Keratinocyte (primary cell): ENCODE data around the gene ANKRD55.

Experiments
- CTCF ChIP-seq, 3 experiments: IDR thresholded peaks in 1 of 3; conservative IDR thresholded peaks in 1 of 3; optimal IDR thresholded peaks in 1 of 3; 2 replicates in 2 of 3; 3 replicates in 1 of 3; pipeline versions ENCODE3 to v1.5.1; 2011; ENCODE audit warnings: low read length in 3 of 3, mild to moderate bottlenecking in 3 of 3, moderate library complexity in 2 of 3, control low read depth in 1 of 3, inconsistent platforms in 1 of 3; ENCODE audit not compliant: insufficient read depth in 2 of 3; ENCODE audit errors: extremely low read depth in 1 of 3
- EZH2 ChIP-seq: IDR thresholded peaks from one replicate; pipeline ENCODE4 v1.6.1; 2012; ENCODE audit warnings: inconsistent platforms, mild to moderate bottlenecking, low read length, moderate library complexity

- TF ChIP-seq CTCF (optimal IDR thresholded peaks at IDR 0.05 in 1 of 3, IDR thresholded peaks at IDR 0.05 in 1 of 3, conservative IDR thresholded peaks at IDR 0.05 in 1 of 3; ENCODE audit: extremely low read depth in 1 of 3, insufficient read depth in 2 of 3, low read length in 3 of 3): no peak
- TF ChIP-seq EZH2: no peak
These were observed 90.3 kb downstream of the ANKRD55 start for GRCh38 chr5:56142614-56143372.
